Stimulated activated CD8-positive, alpha-beta memory T cell treated with anti-CD3 and anti-CD28 coated beads, Interleukin-4, amount 100 ng/mL, for 1 hour (primary cell): Measurements from ENCODE around the gene KAZN.
"Not testable (repeated sequence)": the region's sequence is repeated elsewhere in the genome, so short reads cannot be mapped to it uniquely, and the experiment has no call there.

Experiments used
- DNase-seq, 2 donors: peaks; one replicate each; pipeline ENCODE4 v3.0.0-alpha.2; 2020; ENCODE audit warnings: low read depth in 2 of 2, low spot score in 1 of 2

The KAZN gene

DNA sequence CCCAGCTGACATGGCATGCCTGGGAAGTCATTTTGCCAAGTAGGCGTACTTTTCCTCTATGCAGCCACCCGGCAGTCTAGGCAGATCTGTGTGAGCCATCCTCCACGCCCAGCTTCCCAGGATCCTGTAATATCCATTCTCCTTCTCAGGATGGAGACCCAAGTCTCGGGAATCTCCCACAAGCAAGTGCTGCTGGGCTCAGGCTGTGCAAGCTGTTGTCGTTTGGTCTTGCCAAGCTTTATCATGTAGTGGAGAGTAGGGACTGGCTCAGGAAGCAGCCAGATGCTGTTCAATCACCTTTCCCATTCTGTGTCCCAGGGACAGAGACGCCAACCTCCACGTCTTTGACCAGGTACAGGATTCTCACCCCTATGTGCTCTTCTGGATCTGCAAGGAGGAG lies 363.9 kb downstream of the KAZN start:
- no peak for DNase-seq

DNA sequence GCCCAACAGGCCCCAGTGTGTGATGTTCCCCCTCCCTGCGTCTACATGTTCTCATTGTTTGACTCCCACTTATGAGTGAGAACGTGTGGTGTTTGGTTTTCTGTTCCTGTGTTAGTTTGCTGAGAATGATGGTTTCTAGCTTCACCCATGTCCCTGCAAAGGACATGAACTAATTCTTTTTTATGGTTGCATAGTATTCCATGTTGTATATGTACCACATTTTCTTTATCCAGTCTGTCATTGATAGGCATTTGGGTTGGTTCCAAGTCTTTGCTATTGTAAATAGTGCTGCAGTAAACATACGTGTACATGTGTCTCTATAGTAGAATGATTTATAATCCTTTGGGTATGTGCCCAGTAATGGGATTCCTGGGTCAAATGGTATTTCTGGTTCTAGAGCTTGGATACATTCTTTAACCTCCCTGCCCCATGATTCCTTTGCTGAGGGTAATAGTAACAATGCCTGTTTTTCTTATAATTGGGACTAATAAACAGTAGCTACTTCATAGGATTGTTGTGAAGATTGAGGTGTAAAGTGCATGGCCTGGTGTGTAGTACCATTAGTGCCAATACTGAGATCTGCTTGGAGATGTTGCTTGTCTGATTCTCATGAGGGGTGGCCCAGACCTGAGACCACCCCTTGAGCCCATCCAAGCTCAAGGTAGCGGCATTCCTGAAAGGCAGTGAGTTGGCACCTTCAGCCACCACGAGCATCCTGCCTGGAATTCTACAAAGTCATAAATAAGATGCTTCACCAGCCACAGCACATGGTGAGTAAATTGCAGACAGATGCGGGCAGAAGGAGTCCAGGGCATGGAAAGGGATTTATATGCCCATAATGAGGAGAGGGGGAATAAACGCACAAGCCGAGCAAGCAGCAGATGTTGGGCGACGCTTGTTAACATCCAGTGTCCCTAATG lies 365.6 kb downstream of the KAZN start:
- DNase-seq, result not testable (repeated sequence)

DNA sequence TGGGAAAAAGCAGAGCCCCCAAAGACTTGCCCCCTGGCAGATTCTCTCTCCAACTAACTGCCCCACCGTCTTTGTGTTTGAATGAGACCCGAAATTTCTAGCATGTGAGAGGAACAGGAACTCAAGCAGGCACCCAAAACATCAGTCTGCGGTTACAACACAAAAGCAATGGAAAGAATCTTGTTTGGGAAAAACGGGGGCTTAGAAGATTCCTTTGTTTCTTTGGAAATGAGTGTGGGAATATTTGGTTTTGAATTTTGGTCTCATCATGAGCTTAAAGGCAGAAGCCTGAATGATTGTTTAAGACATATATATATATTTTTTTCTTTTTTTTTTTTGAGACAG lies 366.2 kb downstream of the KAZN start:
- no peak for DNase-seq

DNA sequence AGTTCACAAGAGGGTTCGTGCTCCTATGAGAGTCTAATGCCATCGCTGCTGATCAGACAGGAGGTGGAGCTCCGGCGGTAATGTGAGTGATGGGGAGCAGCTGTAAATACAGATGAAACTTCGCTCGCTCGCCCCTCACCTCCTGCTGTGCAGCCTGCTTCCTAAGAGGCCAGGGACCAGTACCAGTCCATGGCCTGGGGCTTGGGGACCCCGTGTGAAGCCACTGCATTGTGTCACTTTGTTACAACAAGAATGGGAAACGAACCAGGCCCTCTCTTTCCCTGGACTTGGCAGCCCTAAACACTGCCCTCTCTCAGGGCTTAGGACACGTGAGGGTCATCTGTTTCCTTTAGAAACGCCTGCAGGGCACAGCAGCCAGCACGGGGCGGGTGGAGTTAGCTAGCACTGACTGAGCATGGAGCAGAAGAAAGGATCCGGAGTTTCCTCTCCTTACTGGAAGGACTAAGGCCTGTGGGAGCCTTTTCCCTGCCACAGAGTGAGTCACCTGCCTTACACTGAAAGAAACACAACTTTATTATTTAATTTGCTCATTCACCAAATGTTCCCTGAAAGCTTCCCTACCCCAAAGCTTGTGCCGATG lies 369.9 kb downstream of the KAZN start:
- no peak for DNase-seq

DNA sequence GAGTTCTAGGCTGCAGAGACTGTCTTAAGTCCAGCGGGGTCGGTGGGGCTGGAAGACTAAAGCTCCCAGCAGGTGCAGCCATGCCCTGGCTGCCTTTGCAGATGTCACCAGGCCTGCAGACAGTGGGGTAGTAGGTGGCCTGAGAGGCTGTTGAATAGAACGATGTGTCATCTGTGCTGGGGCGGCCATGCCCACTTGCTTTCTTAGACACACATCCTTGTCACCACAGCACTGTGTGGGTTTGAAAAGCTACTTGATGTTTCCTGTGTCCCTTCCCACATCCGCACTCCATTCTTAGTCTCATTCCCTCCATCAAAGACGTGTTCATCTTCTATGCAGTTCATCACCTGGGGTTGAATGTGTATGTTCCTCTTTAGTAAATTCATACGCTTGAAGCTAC lies 370.5 kb downstream of the KAZN start:
- peak in 1 of 2 donors; percentile 7 for DNase-seq

DNA sequence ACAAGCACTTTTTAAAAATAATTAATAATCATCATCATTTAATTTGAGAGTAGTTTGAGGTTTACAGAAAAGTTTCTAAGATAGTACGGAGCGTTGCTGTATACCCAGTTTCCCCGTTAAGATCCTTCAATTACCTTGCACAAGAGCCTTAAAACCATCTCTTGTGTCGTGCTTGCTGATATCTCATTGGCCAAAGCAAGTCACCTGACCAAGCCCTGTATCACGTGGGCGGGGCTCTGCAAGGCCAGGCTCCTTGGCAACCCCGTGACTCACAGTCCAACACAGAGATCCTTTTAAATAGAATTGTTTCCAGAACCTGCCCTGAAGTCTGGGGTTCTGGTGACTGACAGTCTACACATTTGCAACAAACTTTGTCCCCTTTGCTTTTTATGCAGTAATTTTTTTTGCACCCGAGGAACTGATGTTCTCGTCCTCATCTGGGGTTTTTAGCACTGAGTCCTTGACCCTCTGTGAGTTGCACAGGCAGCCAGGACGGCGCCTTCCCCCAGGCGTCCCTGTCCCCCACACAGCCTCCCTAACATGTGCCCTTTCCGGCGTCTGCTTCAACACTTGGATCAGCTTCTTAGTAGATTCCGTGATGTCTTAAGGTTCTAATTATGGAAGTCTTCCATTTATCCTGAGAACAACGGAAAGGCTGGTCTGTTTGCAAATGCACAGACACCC lies 371.8 kb downstream of the KAZN start:
- DNase-seq, result no peak

DNA sequence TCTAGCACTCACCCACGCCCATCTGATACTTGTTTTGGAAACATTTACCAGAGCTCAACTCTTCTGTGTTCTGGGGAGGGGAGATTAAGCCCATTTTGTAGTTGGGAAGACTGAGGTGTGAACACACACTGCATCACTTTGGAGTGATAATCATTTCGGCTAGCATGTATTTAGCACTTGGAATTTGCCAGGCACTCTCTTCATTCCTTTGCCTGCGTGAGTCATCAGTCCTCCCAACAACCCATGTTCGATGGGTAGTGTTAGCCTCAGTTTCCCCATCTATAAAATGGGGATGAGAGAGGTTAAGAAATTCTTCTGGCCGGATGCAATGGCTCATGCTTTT lies 372.3 kb downstream of the KAZN start:
- DNase-seq, result no peak

DNA sequence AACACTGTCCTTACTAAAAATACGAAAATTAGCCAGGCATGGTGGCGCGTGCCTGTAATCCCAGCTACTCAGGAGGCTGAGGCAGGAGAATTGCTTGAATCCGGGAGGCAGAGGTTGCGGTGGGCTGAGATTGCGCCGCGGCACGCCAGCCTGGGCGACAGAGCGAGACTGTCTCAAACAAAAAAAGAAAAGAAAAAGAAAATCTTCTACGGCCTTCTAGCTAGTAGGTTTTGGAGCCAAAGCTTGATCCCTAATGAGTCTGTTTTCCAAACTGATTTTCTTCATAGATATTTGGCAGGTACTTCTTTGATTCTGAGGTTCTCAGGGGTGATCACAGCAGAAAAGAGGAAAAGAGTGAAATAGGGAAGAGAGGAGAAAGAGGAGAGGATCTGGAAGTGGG lies 372.7 kb downstream of the KAZN start:
- DNase-seq, result no peak

DNA sequence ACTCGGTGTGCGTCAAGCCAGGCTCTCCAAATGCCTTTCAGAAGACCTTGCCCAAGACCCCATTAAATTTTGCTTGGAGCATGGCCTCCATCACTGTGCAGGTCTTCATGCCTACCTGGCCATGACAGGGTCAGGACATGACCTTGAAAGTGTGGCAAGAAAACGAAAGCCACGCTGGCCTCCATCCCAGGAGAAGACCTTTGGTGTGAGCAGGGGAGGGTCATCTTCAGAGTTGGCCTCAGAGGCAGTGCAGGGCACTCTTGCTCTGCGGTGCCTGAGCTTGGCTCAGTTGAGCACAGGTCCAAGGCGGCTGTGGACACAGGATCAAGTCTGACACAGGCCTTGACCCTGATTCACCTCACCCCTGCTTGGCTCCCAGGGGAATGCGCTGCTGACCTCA lies 373.6 kb downstream of the KAZN start:
- no peak for DNase-seq

DNA sequence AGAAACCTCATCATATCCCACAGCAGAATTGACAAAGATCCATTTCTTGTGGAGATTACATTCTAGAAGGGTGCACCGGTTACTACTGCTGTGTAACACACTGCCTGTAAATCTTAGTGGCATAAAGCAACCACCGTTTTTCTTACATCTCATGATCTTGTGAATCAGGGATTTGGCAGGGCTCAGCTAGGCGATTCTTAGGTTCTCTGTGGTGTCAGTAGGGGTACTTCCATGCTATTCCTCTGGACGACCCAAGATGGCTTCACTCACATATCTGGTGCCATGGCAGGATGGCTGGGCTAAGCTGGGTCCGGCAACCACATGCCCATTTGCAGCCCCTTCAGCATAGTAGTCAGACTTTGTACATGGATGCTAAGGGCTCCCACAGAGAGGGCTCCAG lies 375.3 kb downstream of the KAZN start:
- DNase-seq, result no peak

DNA sequence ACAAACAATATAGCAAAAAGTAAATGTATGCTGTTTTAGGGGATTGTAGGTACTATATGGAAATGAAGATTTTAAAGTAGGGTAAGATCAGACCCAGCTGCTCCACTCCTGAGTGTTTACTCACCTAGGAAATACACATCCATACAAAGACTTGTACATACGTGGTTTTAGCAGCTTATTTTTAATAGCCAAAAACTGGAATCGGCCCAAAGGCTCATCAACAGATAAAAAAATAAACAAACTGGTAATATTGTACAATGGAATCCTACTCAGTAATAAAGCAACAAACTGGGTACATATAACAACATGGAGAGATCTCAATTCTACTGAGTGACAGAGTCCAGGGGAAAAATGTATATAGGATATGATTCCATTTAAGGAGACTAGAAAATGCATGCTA lies 375.9 kb downstream of the KAZN start:
- no peak for DNase-seq

DNA sequence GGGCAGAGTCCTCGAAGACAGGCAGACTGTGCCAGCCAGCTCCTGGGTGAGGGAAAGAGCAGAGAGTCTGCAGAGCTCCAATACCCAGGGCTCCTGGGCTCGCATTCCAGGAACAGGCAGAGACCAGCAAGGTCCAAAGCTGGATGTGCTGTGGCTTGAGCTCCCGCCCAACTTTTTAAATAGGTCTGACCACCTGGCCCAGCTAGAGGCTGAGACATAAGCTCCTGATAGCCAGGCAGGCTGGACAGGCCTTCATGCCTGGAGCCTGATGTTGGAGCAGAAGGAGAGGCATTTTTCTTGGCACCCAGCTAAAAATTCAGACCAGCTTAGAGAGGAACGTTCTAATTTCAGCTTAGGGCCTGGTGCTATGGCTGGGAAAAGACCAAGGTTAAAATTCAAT lies 376.6 kb downstream of the KAZN start:
- DNase-seq, result no peak

DNA sequence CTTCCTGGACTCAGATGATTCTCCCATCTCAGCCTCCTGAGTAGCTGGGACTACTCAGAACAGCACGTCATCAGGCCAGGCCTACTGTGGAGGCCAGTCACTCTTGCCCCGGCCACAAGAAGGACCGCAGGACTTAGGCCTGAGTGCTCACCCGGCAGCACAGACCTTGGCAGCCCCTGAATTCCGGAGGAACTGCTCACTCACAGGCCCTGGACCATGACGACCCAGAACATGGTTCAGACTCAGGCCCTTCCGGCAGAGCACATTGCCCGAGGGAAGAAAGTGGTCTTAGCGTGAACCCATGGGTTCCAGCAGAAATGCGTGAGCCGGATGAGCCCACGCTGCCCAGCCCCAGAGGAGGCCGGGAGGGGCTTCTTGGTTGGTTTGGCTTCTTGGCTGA lies 377.8 kb downstream of the KAZN start:
- DNase-seq, result no peak

DNA sequence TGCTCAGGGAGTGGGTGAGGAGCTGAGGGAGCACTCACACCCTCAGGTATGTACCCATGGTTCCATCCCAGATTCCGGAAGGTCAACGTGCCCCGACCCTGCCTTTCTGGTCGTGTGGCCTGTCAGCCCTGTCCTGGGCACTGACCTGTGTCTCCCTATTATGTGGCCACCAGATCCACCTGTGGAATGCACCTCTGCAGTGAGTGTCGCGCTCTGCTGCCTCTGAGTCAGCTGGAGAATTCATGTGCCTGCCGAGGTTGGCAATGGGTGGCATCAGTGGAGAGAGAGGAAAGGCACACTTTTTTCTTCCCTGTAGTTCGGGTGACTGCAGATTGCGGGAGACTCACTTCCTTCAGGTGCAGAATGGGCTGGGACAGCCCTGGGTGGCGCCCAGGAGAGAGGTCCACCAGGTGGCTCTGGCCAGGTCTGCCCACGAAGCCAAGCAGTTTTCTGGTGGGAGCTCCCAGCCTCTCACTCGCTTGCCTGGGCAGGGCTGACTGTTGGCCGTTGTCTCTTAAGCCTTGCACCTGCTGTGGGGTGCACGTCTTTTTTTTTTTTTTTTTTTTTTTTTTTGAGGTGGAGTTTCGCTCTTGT lies 378.9 kb downstream of the KAZN start:
- DNase-seq, result no peak

DNA sequence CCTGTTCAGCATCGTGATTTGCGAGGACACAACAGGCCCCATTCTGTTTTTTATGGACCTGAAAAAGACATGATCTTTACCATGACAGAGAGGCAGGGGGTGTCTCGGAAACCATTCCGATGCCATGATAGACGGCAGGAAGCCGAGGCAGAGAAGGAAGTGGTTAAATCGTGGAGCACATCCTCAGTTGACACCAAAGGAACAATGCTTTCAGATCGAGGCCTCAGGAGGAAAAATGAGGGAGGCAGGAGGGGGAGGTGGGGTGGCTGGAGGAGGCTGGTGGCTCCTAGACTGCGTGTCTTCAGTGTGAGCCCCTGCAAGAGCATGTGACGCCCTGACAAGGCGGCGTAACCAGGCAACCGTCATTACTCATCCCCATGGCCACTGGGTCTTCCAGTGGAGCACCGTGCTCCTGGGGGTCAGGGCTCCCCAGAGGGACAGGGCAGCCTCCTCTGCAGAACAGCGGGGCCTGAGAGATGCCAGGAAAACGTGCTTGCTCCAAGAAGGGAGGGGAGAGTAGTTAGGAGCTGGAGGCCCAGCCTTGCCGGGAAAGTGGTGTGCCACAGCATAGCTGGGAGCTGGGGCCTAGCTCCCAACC lies 382.2 kb downstream of the KAZN start:
- no peak for DNase-seq

DNA sequence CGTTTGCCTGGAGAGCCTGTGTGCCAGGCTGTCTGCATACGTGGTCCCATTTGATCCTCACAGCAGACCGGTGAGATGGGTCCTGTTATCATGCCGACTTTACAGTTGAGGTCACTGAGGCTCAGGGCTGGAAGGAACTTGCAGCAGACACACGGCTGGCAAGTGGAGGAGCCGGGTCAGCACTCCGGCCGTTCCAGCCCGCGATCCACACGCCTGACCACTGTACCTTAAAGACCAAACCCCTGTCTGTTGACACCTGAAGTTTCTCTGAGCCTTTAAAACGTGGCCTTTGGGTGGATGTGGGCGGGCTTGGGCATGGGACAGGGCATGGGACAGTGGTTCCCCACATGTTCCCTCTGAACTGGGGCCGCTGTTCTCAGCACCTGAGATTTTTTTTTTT lies 383.5 kb downstream of the KAZN start:
- no peak for DNase-seq

DNA sequence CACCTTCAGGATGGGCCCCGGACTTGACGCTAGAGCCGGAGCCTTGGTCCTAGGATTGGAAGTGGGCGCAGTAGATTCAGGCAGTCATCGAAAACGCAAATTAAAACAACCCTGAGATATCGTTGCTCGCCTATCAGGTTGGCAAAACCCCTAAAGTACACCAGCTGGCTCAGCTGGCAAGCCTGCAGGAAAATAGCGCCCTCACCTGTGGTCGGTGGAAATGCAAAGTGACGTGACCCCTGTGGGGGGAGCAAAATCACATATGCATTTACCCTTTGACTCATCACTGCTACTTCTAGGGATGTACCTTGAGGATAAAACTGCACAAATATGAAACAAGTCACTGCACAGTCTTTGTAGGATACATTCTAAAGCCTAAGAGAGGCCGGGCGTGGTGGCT lies 384.8 kb downstream of the KAZN start:
- no peak for DNase-seq

DNA sequence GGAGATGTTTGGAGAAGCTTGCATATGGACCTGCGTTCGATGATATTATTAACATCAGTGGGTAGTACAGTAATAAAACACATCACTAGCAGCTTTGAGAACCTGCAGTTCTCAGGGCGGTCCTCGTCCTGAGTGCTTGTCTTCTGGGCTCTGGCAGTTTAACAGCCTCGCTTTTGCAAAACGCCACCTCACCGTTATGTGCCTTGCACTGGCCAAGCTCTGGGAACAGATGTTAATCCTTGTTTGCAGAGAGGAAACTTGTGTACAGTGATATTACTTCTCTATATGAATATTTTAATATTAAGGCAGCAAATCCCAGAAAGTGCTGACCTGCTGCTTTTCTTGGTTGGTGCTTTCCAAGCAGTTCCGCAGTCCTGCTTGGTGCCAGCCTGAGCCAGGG lies 387.7 kb downstream of the KAZN start:
- no peak for DNase-seq

DNA sequence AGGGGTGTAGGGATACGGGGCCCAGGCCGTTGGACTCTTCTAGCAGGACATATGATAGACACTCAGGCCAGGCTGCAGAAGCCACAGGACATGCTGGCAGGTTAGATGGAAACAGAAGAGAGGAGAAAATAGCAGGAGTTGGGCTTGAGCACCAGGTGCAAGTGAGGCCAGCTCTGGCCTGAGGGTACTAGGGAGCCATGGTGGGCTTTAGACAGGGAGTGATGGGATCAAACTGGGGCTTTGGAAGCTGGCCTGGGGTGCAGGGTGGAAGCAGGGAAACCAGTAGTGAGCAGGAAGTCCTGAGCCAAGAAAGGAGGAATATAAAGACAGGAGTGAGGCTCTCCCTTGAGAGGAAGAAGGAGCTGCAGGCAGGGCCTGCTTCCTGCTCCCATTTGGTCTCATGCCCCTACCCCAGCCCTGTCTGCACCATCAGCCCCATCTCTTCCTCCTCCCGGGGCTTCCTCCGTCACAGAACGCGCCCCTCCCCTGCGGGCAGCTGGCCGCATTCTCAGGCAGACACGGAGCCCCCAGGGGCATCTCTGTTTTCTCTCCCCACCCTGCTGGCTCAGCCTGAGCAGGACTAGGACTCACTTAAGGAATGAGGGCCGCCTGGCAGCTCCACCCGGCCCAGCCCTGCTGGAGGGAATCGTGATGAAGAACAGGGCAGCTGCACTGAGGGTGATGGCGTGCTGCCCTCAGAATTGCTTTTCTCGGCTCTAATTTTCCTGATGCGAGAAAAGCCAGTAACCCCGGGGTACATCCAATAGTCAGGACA lies 389.5 kb downstream of the KAZN start:
- DNase-seq, result no peak

DNA sequence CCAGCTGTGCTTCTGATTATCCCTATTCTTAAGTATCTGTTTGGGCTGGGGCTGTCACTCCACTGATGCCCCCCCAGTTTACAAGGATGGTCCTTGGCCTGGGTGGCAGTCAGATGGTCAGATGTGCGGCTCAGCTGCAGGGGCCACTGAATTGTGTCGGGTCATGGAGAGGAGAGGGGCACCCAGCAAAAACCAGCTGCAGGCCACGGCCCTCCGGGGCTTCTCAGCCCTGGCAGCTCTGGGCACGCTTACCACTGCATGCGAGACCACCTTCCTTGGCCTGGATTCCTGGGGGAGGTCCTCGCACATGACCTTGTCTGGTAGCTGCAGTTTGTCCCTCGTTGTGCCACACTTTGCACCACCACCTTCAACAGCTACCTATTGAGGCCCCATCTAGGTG lies 390.2 kb downstream of the KAZN start:
- DNase-seq, result no peak
